HepG2 (cell line): ENCODE measurements around the gene GRM8. TPM values are rescaled to one million over a fixed set of nuclear protein-coding genes. Genes with fewer than 3 reads are reported as not detected.

ENCODE experiments used
- ADNP ChIP-seq: sonication (generic); formaldehyde crosslinking; IDR thresholded peaks from 2 replicates; pipeline ENCODE4 v1.4.0; 2020; ENCODE audit warnings: missing genetic modification reagents
- BATF2 ChIP-seq: sonication (generic); formaldehyde crosslinking; IDR thresholded peaks from 2 replicates; pipeline ENCODE4 v1.8.0; 2022; ENCODE audit warnings: mild to moderate bottlenecking, missing genetic modification reagents, moderate library complexity
- EP300 ChIP-seq, 3 experiments: sonication (generic) in 1 of 3; formaldehyde crosslinking in 1 of 3; IDR thresholded peaks; 2 replicates each; pipeline versions ENCODE4 v1.5.1 to v1.6.1; 2011 to 2020; ENCODE audit warnings: low read depth in 2 of 3, low read length in 2 of 3, borderline replicate concordance in 1 of 3, improper control_type of control experiment in 1 of 3, mild to moderate bottlenecking in 1 of 3, missing genetic modification reagents in 1 of 3, moderate library complexity in 1 of 3
- FOXM1 ChIP-seq: sonication (generic); formaldehyde crosslinking; IDR thresholded peaks from 2 replicates; pipeline ENCODE4 v1.5.0; 2020; ENCODE audit warnings: missing genetic modification reagents
- GATAD1 ChIP-seq: IDR thresholded peaks from 2 replicates; pipeline ENCODE4 v1.6.1; 2016; ENCODE audit warnings: missing genetic modification reagents, missing compliant biosample characterization
- GFI1 ChIP-seq: sonication (generic); formaldehyde crosslinking; IDR thresholded peaks from 2 replicates; pipeline ENCODE4 v1.5.0; 2020; ENCODE audit warnings: missing genetic modification reagents, mild to moderate bottlenecking, borderline replicate concordance
- HCFC1 ChIP-seq: fragments of 150-350 bp; IDR thresholded peaks from 2 replicates; pipeline ENCODE4 v1.6.1; 2014; ENCODE audit warnings: low read depth, low read length
- KDM5A ChIP-seq: fragments of 200-600 bp; sonication (generic); IDR thresholded peaks from 2 replicates; pipeline ENCODE4 v1.7.0; 2018; ENCODE audit warnings: antibody characterized with exemption, mild to moderate bottlenecking, low read length, borderline replicate concordance
- NFATC3 ChIP-seq: sonication (generic); formaldehyde crosslinking; IDR thresholded peaks from 2 replicates; pipeline ENCODE4 v1.5.1; 2020; ENCODE audit warnings: mild to moderate bottlenecking, missing genetic modification reagents
- NFE2 ChIP-seq: sonication (generic); formaldehyde crosslinking; IDR thresholded peaks from 2 replicates; pipeline ENCODE4 v1.4.0; 2020; ENCODE audit warnings: missing genetic modification reagents
- RORA ChIP-seq: sonication (generic); formaldehyde crosslinking; IDR thresholded peaks from 2 replicates; pipeline ENCODE4 v1.5.0; 2020; ENCODE audit warnings: mild to moderate bottlenecking, missing genetic modification reagents, moderate library complexity
- STAG1 ChIP-seq: sonication (generic); formaldehyde crosslinking; IDR thresholded peaks from 2 replicates; pipeline ENCODE4 v1.4.0; 2020; ENCODE audit warnings: missing genetic modification reagents
- YEATS2 ChIP-seq: sonication (generic); formaldehyde crosslinking; IDR thresholded peaks from 2 replicates; pipeline ENCODE4 v1.4.0; 2020; ENCODE audit warnings: missing genetic modification reagents, borderline replicate concordance
- ZNF18 ChIP-seq: sonication (generic); formaldehyde crosslinking; IDR thresholded peaks from 2 replicates; pipeline ENCODE4 v1.8.0; 2022; ENCODE audit warnings: mild to moderate bottlenecking, missing genetic modification reagents; ENCODE audit not compliant: insufficient replicate concordance
- ZNF484 ChIP-seq: sonication (generic); formaldehyde crosslinking; IDR thresholded peaks from 2 replicates; pipeline ENCODE4 v1.5.1; 2020; ENCODE audit warnings: mild to moderate bottlenecking, low read depth, missing genetic modification reagents, borderline replicate concordance
- ZNF512B ChIP-seq: sonication (generic); formaldehyde crosslinking; IDR thresholded peaks from 2 replicates; pipeline ENCODE4 v1.5.1; 2020; ENCODE audit warnings: missing genetic modification reagents, mild to moderate bottlenecking, borderline replicate concordance
- ZNF564 ChIP-seq: sonication (generic); formaldehyde crosslinking; IDR thresholded peaks from 2 replicates; pipeline ENCODE4 v1.8.1; 2023; ENCODE audit warnings: mild to moderate bottlenecking, missing genetic modification reagents
- ZNF639 ChIP-seq: conservative IDR thresholded peaks from 2 replicates; pipeline ENCODE4 v1.6.1; 2018; ENCODE audit warnings: missing genetic modification reagents
- ZNF710 ChIP-seq: sonication (generic); formaldehyde crosslinking; IDR thresholded peaks from 2 replicates; pipeline ENCODE4 v1.5.0; 2020; ENCODE audit warnings: mild to moderate bottlenecking, missing genetic modification reagents, borderline replicate concordance
- ZNF720 ChIP-seq: sonication (generic); formaldehyde crosslinking; IDR thresholded peaks from 2 replicates; pipeline ENCODE4 v1.4.0; 2020; ENCODE audit warnings: missing genetic modification reagents
- ZNF788 ChIP-seq: sonication (generic); formaldehyde crosslinking; IDR thresholded peaks from 2 replicates; pipeline ENCODE4 v1.5.0; 2020; ENCODE audit warnings: mild to moderate bottlenecking, missing genetic modification reagents, borderline replicate concordance
- ZSCAN30 ChIP-seq: sonication (generic); formaldehyde crosslinking; IDR thresholded peaks from 2 replicates; pipeline ENCODE4 v1.5.0; 2020; ENCODE audit warnings: mild to moderate bottlenecking, missing genetic modification reagents
- polyA plus RNA-seq, 8 experiments: library from polyadenylated mRNA; depleted of rRNA in 3 of 8; stranded (reverse) in 7 of 8; unstranded in 1 of 8; fragments of >200 nt; fragmentation: Illumina TruSeq in 4 of 8; extraction: Trizol in 4 of 8; gene quantifications; 2 replicates each; pipeline versions ENCODE4 v1.2.1 to v1.2.3, GENCODE V29; 2011 to 2016; ENCODE audit warnings: low read depth in 4 of 8, missing spikeins in 1 of 8, mixed read lengths in 1 of 8; ENCODE audit not compliant: insufficient read depth in 1 of 8
- total RNA-seq, 5 experiments: library from RNA; depleted of rRNA; stranded (reverse); fragments of >200 nt; fragmentation: Illumina TruSeq; extraction: Trizol; gene quantifications; 2 replicates each; pipeline ENCODE4 v1.2.3, GENCODE V29; 2016; ENCODE audit warnings: low read depth in 1 of 5

The GRM8 gene
- total and polyA plus RNA-seq, 2 of the 13 experiments (the other 11 are each of a cell fraction or from before 2014, with no cell fraction given): not detected

GRCh38 chr7:127107601-127108007 lies 145.1 kb downstream of the GRM8 start (continued):
- no peak for TF ChIP-seq ZNF512B
- TF ChIP-seq ADNP (CRISPR knock-in tag): no peak
- TF ChIP-seq ZNF484 (CRISPR knock-in tag): no peak
- no peak for TF ChIP-seq ZSCAN30 (CRISPR knock-in tag)
- no peak for TF ChIP-seq EP300 (IDR thresholded peaks at IDR 0.05; ENCODE audit: low read depth in 2 of 2, low read length in 2 of 2)
- no peak for TF ChIP-seq EP300 (CRISPR knock-in tag; IDR thresholded peaks at IDR 0.05; ENCODE audit: borderline replicate concordance)
- no peak for TF ChIP-seq KDM5A
- TF ChIP-seq BATF2 (CRISPR knock-in tag): no peak
- no peak for TF ChIP-seq ZNF710 (CRISPR knock-in tag)
- 0 out of 2 replicates have a peak, but pooled peaks have one; percentile 35 for TF ChIP-seq GATAD1
- TF ChIP-seq ZNF18: peak; percentile 61
- TF ChIP-seq RORA (CRISPR knock-in tag): no peak
- TF ChIP-seq ZNF720 (CRISPR knock-in tag): no peak
- TF ChIP-seq NFATC3 (CRISPR knock-in tag): no peak
- TF ChIP-seq ZNF564 (CRISPR knock-in tag): no peak
- peak; percentile 40; the same call in 1 of the 2 replicates for TF ChIP-seq YEATS2 (CRISPR knock-in tag)
- no peak for TF ChIP-seq ZNF788 (CRISPR knock-in tag)
- peak; percentile 50; the same call in 1 of the 2 replicates for TF ChIP-seq GFI1
- TF ChIP-seq ZNF639 (CRISPR knock-in tag): no peak; the same call in 1 of the 2 replicates
- TF ChIP-seq NFE2 (CRISPR knock-in tag): 0 out of 2 replicates have a peak, but pooled peaks have one; percentile 8
- TF ChIP-seq FOXM1 (CRISPR knock-in tag): no peak
- no peak for TF ChIP-seq HCFC1
- TF ChIP-seq STAG1 (CRISPR knock-in tag): peak; percentile 17; the same call in 1 of the 2 replicates
